ENCODE measurements around the gene PCDHGA1. TPM values are rescaled to one million over a fixed set of nuclear protein-coding genes. Genes with fewer than 3 reads are reported as not detected.
"Not testable (repeated sequence)": the region's sequence is repeated elsewhere in the genome, so short reads cannot be mapped to it uniquely, and the experiment has no call there.

PCDHGA1 gene
- polyA plus RNA-seq, 12 donors, result 0.44 to 0.86 (median 0.56) TPM; not detected in 2

- not testable (repeated sequence) for DNase-seq
These were observed 45.3 kb downstream of the PCDHGA1 start for GRCh38 chr5:141375444-141376155.

DNA sequence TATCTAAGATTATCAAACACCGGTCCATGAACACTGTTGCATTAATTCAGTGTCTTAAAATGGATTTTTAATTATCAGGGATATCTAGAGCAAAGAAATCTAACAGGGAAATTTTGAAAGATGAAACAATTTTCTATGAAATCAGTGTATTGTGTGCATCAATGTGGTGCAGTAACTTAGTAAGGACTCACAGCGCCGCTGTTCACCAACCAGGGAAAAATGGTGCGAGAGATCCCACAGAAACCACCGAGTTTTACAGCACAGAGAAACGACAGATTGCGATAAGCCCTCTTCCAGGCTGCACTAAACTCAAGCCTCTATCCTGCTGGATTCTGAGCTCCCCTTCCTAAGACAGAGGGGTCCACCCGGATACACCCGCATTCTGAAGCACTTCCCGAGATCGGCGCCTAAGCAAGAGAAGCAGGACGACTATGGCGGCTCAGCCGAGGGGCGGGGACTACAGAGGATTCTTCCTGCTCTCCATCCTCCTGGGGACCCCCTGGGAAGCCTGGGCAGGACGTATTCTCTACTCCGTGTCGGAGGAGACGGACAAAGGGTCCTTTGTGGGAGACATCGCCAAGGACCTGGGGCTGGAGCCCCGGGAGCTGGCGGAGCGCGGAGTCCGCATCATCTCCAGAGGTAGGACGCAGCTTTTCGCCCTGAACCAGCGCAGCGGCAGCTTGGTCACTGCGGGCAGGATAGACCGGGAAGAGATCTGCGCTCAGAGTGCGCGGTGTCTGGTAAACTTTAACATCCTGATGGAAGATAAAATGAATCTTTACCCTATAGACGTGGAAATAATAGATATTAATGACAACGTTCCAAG is 52.4 kb downstream of the PCDHGA1 start, which contains the start of gene PCDHGA7:
PCDHGA7 (plus strand) TSS at position 274 of the 826 bp plus-strand sequence; CDS start at position 432, 158 bp downstream.
- DNase-seq, result no peak

DNA sequence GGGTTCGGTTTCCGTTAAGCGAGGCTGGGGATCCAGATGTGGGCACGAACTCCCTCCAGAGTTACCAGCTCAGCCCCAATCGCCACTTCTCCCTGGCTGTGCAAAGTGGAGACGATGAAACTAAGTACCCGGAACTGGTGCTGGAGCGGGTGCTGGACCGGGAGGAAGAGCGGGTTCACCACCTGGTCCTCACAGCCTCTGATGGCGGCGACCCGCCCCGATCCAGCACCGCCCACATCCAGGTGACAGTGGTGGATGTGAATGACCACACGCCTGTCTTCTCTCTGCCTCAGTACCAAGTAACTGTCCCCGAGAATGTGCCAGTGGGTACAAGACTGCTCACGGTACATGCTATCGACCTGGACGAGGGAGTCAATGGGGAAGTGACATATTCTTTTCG is 53.0 kb downstream of the PCDHGA1 start:
- DNase-seq, result no peak

DNA sequence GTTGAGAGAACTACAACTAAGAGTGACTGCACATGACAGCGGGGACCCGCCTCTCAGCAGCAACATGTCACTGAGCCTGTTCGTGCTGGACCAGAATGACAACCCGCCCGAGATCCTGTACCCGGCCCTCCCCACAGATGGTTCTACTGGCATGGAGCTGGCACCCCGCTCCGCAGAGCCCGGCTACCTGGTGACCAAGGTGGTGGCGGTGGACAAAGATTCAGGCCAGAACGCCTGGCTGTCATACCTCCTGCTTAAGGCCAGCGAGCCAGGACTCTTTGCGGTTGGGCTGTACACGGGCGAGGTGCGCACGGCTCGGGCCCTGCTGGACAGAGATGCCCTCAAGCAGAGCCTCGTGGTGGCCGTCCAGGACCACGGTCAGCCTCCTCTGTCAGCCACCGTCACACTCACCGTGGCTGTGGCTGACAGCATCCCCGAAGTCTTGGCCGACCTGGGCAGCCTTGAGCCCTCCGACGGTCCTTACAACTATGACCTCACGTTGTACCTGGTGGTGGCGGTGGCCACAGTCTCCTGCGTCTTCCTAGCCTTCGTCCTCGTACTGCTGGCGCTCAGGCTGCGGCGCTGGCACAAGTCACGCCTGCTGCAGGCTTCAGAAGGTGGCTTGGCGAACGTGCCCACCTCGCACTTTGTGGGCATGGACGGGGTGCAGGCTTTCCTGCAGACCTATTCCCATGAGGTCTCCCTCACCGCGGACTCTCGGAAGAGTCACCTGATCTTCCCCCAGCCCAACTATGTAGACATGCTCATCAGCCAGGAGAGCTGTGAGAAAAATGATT is 54.4 kb downstream of the PCDHGA1 start:
- DNase-seq, result no peak

DNA sequence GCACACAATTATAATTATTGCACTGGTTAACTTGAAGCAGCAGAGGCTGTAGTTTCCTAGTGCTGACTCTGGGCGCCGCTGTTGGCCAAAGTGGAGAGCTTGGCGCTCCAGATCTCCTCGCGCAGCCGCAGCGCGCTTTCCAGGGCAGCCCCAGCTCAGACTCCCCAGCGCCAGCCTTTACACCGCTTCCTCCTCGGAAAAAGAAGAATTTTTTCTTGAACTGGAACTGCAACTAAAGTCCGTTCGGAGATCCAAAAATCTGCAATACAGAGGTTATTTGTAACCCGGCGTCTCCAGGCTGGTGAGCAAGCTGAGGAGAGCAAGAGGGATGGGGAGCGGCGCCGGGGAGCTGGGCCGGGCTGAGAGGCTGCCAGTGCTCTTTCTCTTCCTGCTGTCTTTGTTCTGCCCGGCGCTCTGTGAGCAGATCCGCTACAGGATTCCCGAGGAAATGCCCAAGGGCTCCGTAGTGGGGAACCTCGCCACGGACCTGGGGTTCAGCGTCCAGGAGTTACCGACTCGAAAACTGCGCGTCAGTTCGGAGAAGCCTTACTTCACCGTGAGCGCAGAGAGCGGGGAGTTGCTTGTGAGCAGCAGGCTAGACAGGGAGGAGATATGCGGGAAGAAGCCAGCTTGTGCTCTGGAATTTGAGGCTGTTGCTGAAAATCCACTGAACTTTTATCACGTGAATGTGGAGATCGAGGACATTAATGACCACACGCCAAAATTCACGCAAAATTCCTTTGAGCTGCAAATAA is 57.4 kb downstream of the PCDHGA1 start, which contains the start of gene PCDHGB4:
PCDHGB4 (plus strand) TSS at position 142 of the 755 bp plus-strand sequence; CDS start at position 329, 187 bp downstream.
- DNase-seq, result not testable (repeated sequence)

GRCh38 chr5:141388661-141389060 is 58.3 kb downstream of the PCDHGA1 start:
- no peak for DNase-seq

- DNase-seq, result no peak
These were observed 59.1 kb downstream of the PCDHGA1 start for GRCh38 chr5:141389153-141390042.

DNA sequence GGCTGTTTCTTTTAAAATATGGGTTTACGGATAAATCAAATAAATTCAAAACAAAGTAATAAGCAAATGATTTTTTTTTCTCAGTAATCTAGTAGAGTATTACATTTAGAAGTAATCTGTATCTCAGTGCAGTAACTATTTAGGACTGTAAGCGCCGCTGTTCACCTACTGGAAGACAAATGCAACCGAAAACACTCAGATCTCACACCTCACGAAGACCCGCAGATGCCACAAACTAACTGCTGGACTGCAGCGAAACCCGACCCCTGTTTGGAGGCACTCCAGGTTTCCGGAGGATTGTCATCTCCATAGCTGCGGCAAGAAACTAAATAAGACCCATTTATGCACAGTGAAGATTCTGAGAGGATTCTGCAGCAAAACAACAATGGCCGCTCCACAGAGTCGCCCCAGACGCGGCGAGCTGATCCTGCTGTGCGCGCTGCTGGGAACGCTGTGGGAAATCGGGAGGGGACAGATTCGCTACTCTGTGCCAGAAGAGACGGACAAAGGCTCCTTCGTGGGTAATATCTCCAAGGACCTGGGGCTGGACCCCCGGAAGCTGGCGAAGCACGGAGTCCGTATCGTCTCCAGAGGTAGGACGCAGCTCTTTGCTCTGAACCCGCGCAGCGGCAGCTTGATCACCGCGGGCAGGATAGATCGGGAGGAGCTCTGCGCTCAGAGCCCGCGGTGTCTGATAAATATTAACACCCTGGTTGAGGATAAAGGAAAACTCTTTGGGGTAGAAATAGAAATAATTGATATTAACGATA is 62.3 kb downstream of the PCDHGA1 start, which contains the start of gene PCDHGA8:
PCDHGA8 (plus strand) TSS at position 205 of the 770 bp plus-strand sequence; CDS start at position 386, 181 bp downstream.
- DNase-seq, result no peak

GRCh38 chr5:141393267-141393666 is 63.0 kb downstream of the PCDHGA1 start:
- no peak for DNase-seq

GRCh38 chr5:141394401-141395187 is 64.3 kb downstream of the PCDHGA1 start:
- DNase-seq, result not testable (repeated sequence)

GRCh38 chr5:141397756-141398551 is 67.6 kb downstream of the PCDHGA1 start, which contains the start of gene PCDHGB5:
PCDHGB5 (plus strand) TSS chr5:141397947; CDS start chr5:141398128, 181 bp downstream.
- DNase-seq, result not testable (repeated sequence)

DNA sequence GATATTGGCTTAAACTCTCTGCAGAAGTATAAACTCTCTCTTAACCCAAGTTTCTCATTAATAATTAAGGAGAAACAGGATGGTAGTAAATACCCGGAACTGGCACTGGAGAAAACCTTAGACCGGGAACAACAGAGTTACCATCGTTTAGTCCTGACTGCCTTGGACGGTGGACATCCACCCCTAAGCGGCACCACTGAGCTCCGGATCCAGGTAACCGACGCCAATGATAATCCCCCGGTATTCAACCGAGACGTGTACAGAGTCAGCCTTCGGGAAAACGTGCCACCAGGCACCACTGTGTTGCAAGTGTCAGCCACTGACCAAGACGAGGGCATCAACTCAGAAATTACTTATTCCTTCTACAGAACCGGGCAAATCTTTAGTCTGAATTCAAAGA is 68.3 kb downstream of the PCDHGA1 start:
- no peak for DNase-seq

DNA sequence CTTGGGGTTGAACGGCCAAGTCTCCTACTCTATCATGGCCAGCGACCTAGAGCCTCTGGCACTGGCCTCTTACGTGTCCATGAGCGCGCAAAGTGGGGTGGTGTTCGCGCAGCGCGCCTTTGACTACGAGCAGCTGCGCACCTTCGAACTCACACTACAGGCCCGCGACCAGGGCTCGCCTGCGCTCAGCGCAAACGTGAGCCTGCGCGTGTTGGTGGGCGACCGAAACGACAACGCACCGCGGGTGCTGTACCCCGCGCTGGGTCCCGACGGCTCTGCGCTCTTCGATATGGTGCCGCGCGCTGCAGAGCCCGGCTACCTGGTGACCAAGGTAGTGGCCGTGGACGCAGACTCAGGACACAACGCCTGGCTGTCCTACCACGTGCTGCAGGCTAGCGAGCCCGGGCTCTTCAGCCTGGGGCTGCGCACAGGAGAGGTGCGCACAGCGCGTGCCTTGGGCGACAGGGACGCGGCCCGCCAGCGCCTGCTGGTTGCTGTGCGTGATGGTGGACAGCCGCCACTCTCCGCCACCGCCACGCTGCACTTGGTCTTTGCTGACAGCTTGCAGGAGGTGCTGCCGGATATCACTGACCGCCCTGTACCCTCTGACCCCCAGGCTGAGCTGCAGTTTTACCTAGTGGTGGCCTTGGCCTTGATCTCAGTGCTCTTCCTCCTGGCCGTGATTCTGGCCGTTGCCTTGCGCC is 69.4 kb downstream of the PCDHGA1 start:
- no peak for DNase-seq

GRCh38 chr5:141402553-141403243 is 72.4 kb downstream of the PCDHGA1 start, which contains the start of gene PCDHGA9:
PCDHGA9 (plus strand) TSS chr5:141402778; CDS start chr5:141402953, 175 bp downstream.
- no peak for DNase-seq

DNA sequence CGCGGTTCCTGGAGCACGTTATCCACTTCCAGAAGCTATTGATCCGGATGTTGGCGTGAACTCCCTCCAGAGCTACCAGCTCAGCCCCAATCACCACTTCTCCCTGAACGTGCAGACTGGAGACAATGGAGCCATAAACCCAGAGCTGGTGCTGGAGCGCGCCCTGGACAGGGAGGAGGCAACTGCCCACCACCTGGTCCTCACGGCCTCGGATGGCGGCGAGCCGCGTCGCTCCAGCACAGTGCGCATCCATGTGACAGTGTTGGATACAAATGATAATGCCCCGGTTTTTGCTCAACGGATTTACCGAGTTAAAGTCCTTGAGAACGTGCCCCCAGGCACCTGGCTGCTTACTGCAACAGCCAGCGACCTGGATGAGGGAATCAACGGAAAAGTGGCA is 73.1 kb downstream of the PCDHGA1 start:
- DNase-seq, result no peak
